B cell (primary cell): ENCODE measurements around the gene DDX39B. TPM values are rescaled to one million over a fixed set of nuclear protein-coding genes. Genes with fewer than 3 reads are reported as not detected.

Source experiments
- ATAC-seq: fragments of 200-7000 bp; cut with Tn5 transposase; one replicate; pipeline ENCODE4 v1.10.0; 2021; ENCODE audit warnings: low read depth, mild to moderate bottlenecking, moderate number of reproducible peaks, moderate library complexity
- CTCF ChIA-PET: fragments of 350-600 bp; sonication (Branson Sonifier 250); formaldehyde crosslinking; loops from one replicate; lab custom pipeline; 2021; ENCODE audit warnings: antibody characterized with exemption, inconsistent platforms; lab: Charles Lee
- POLR2A ChIA-PET: fragments of 350-600 bp; sonication (Branson Sonifier 250); formaldehyde crosslinking; loops from one replicate; lab custom pipeline; 2021; ENCODE audit warnings: antibody characterized with exemption; lab: Charles Lee
- DNase-seq: peaks from one replicate; pipeline ENCODE4 v3.0.0; 2013
- H2AFZ ChIP-seq: 2 replicates; pipeline ENCODE4 v1.6.1; 2012; ENCODE audit warnings: mild to moderate bottlenecking, low read depth, low read length; ENCODE audit not compliant: insufficient read depth, poor library complexity, severe bottlenecking
- H3K27ac ChIP-seq, 2 donors: 1 replicate in 1 of 2; 2 replicates in 1 of 2; pipeline ENCODE4 v1.5.1; 2012 to 2013; ENCODE audit warnings: low read length in 2 of 2, mild to moderate bottlenecking in 2 of 2, moderate library complexity in 1 of 2
- H3K27me3 ChIP-seq, 4 experiments: fragments of 200-600 bp in 1 of 4; sonication (generic) in 1 of 4; replicated peaks in 1 of 4; 1 replicate in 2 of 4; 2 replicates in 2 of 4; pipeline versions ENCODE4 v1.6.1 to v1.7.0; 2013 to 2016; ENCODE audit warnings: low read length in 3 of 4, mild to moderate bottlenecking in 2 of 4, mixed read lengths in 1 of 4, moderate library complexity in 1 of 4; ENCODE audit not compliant: insufficient read depth in 4 of 4, control insufficient read depth in 3 of 4; ENCODE audit errors: control extremely low read depth in 1 of 4
- H3K36me3 ChIP-seq, 2 experiments: replicated peaks in 1 of 2; 1 replicate in 1 of 2; 2 replicates in 1 of 2; pipeline versions ENCODE4 v1.6.1 to v1.7.1; 2013; ENCODE audit warnings: low read length in 1 of 2; ENCODE audit not compliant: insufficient read depth in 2 of 2, control insufficient read depth in 1 of 2; ENCODE audit errors: control extremely low read depth in 1 of 2, extremely low read depth in 1 of 2
- H3K4me1 ChIP-seq, 2 donors: fragments of 200-600 bp in 1 of 2; sonication (generic) in 1 of 2; 1 replicate in 1 of 2; 2 replicates in 1 of 2; pipeline versions ENCODE4 v1.5.1 to v1.6.1; 2013 to 2017; ENCODE audit warnings: low read length in 2 of 2; ENCODE audit not compliant: control insufficient read depth in 2 of 2, insufficient read depth in 2 of 2
- H3K4me2 ChIP-seq: replicated peaks from 2 replicates; pipeline ENCODE3; 2012; ENCODE audit warnings: mild to moderate bottlenecking, low read depth, low read length; ENCODE audit not compliant: poor library complexity, severe bottlenecking
- H3K4me3 ChIP-seq, 5 experiments: fragments of 200-600 bp in 1 of 5; sonication (generic) in 1 of 5; 1 replicate in 3 of 5; 2 replicates in 2 of 5; pipeline versions ENCODE4 v1.5.1 to v1.7.0; 2011 to 2016; ENCODE audit warnings: low read length in 4 of 5, mild to moderate bottlenecking in 4 of 5, low read depth in 2 of 5, control low read depth in 1 of 5, moderate library complexity in 1 of 5; ENCODE audit not compliant: insufficient read depth in 1 of 5; ENCODE audit errors: control extremely low read depth in 1 of 5, extremely low read depth in 1 of 5
- H3K79me2 ChIP-seq: fragments of 200-600 bp; sonication (generic); one replicate; pipeline ENCODE4 v1.6.0; 2016; ENCODE audit warnings: low read length; ENCODE audit not compliant: control insufficient read depth, insufficient read depth
- H3K9ac ChIP-seq: fragments of 200-600 bp; sonication (generic); 2 replicates; pipeline ENCODE4 v1.6.1; 2017; ENCODE audit warnings: mild to moderate bottlenecking, low read length, moderate library complexity
- H3K9me3 ChIP-seq, 3 donors: one replicate each; pipeline versions ENCODE4 v1.6.1 to v1.7.1; 2013; ENCODE audit warnings: low read length in 2 of 3; ENCODE audit not compliant: control insufficient read depth in 2 of 3, insufficient read depth in 1 of 3; ENCODE audit errors: control extremely low read depth in 1 of 3
- H4K20me1 ChIP-seq: 2 replicates; pipeline ENCODE4 v1.6.0; 2012; ENCODE audit warnings: mild to moderate bottlenecking, low read length; ENCODE audit not compliant: insufficient read depth, control insufficient read depth, poor library complexity, severe bottlenecking
- H3K27ac Mint-ChIP-seq: one replicate; pipeline ENCODE4 v1.8.0; 2021; ENCODE audit warnings: mixed read lengths
- H3K27me3 Mint-ChIP-seq: one replicate; pipeline ENCODE4 v1.8.0; 2021; ENCODE audit warnings: mixed read lengths
- H3K4me1 Mint-ChIP-seq: one replicate; pipeline ENCODE4 v1.8.0; 2021; ENCODE audit warnings: mixed read lengths
- H3K4me3 Mint-ChIP-seq: one replicate; pipeline ENCODE4 v1.8.0; 2021; ENCODE audit warnings: mixed read lengths
- H3K9me3 Mint-ChIP-seq: one replicate; pipeline ENCODE4 v1.8.0; 2022; ENCODE audit warnings: mixed read lengths; ENCODE audit not compliant: insufficient read depth
- CTCF ChIP-seq: fragments of 200-600 bp; IDR thresholded peaks from one replicate; pipeline ENCODE4 v1.8.0; 2022; ENCODE audit warnings: antibody characterized with exemption, mild to moderate bottlenecking
- EZH2 ChIP-seq: IDR thresholded peaks from 2 replicates; pipeline ENCODE4 v1.6.1; 2012; ENCODE audit warnings: borderline replicate concordance, low read depth, mild to moderate bottlenecking, moderate library complexity, low read length; ENCODE audit not compliant: insufficient read depth, poor library complexity, severe bottlenecking
- WGBS: methylation state at CpG from one replicate; pipeline ENCODE4 v1.1.5; 2013; ENCODE audit warnings: missing lambda C conversion rate; ENCODE audit not compliant: insufficient coverage; 5-methylcytosine and 5-hydroxymethylcytosine counted together
- intact Hi-C: fragments of 100-400 bp; cut with micrococcal nuclease; formaldehyde crosslinking; loops from one replicate; pipeline ENCODE4 v1.10.0; 2022
- polyA plus RNA-seq: library from polyadenylated mRNA; depleted of rRNA; stranded (reverse); fragments of >200 nt; gene quantifications from 2 replicates; pipeline ENCODE4 v1.2.3, GENCODE V29; 2012
- total RNA-seq, 2 donors: library from RNA; stranded (reverse); fragments of 120-200 nt in 1 of 2; gene quantifications; 1 replicate in 1 of 2; 2 replicates in 1 of 2; pipeline versions ENCODE4 v1.2.3 to v1.2.4, GENCODE V29; 2013 to 2022

The DDX39B gene
- total and polyA plus RNA-seq, 2 donors (not counting 1 experiment from before 2014, with no cell fraction given): 576 to 838 TPM

GRCh38 chr6:31521835-31522234 lies 20.0 kb downstream of the DDX39B start:
- Mint-ChIP-seq H3K27me3 (peaks cover 7% of the 10 kb centered on the region), H3K4me3 (no peak overlapping the region), H3K4me1 (no peaks in the 10 kb centered on the region), H3K27ac (no peak overlapping the region), H3K9me3 (no peaks in the 10 kb centered on the region)
- Histone ChIP-seq H3K4me1 (no peaks in the 10 kb centered on the region), H3K4me2 (no peak overlapping the region), H3K9me3 (no peaks in the 10 kb centered on the region), H3K27me3 (peaks cover 0 to 2% (median 0%) of the 10 kb centered on the region in 4 experiments), H3K4me3 (no peak overlapping the region), H3K36me3 (no peaks in the 10 kb centered on the region), H3K9ac (no peak overlapping the region), H3K79me2 (no peaks in the 10 kb centered on the region), H4K20me1 (no peaks in the 10 kb centered on the region), H2AFZ (no peak overlapping the region), H3K27ac (no peak overlapping the region)
- WGBS: no CpG with 5 or more reads among the region's 3 CpGs
- DNase-seq (no peak), ATAC-seq (no peak)
- ChIA-PET POLR2A (no interaction called here), CTCF (no interaction called here)
- no peak for TF ChIP-seq CTCF
- no peak for TF ChIP-seq EZH2
- intact Hi-C loops: no loop called here

- CTCF ChIA-PET: interaction anchor here (0.7 kb wide), 1 partner anchor 85 kb away, joined by 3 read pairs; no protein-coding TSS in a partner anchor
These were observed 28.2 kb downstream of the DDX39B start for GRCh38 chr6:31513456-31514165.

More at GRCh38 chr6:31513456-31514165, 28.2 kb downstream of the DDX39B start:
- Histone ChIP-seq H3K36me3 (peaks cover 9 to 24% of the 10 kb centered on the region in 2 experiments), H3K9ac (no peak overlapping the region), H3K27ac (no peak overlapping the region), H2AFZ (no peak overlapping the region), H3K27me3 (peaks cover 0 to 2% (median 0%) of the 10 kb centered on the region in 4 experiments), H3K4me1 (no peaks in the 10 kb centered on the region), H3K4me3 (no peak overlapping the region), H3K79me2 (no peaks in the 10 kb centered on the region), H3K4me2 (no peak overlapping the region), H3K9me3 (no peaks in the 10 kb centered on the region), H4K20me1 (no peaks in the 10 kb centered on the region)
- Mint-ChIP-seq H3K27me3 (no peaks in the 10 kb centered on the region), H3K9me3 (no peaks in the 10 kb centered on the region), H3K4me3 (no peak overlapping the region), H3K4me1 (no peaks in the 10 kb centered on the region), H3K27ac (no peak overlapping the region)
- POLR2A ChIA-PET: no interaction called here
- TF ChIP-seq EZH2 (no peak), CTCF (no peak)
- ATAC-seq: no peak
- DNase-seq: no peak
- intact Hi-C loops: no loop called here
- WGBS: 92% methylated on average over 4 of the region's 5 CpGs
